OCI-M1 (cell line): ENCODE measurements around the gene ARHGAP15.
A peak's percentile ranks its signal among the peaks of the same experiment; 100 is the strongest.

Experiments used
- DNase-seq: peaks from one replicate; lab custom pipeline; 2025; lab: John Stamatoyannopoulos, UW

ARHGAP15 gene

GRCh38 chr2:143764706-143765105 lies 635.5 kb downstream of the ARHGAP15 start:
- DNase-seq, result no peak

GRCh38 chr2:143768991-143769390 lies 639.8 kb downstream of the ARHGAP15 start:
- no peak for DNase-seq

DNA sequence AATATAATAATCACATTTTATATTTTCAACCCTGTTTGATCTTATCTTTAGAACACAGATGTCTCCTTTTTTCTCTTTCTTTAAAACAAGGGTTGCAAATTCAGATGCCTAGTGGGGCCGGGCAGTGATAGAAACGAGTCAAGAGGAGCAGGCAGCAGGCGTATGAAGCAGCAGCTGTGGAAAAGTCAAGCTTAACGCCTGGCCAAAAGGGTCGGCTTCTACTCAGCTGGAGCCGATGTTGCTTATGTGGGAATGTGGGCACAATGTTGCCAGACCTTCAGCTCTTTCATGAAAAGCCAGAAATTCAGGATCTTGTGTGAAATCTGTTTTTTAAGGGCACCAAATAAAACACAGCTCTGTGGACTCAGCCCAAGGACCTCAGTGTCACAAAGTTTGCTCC lies 642.7 kb downstream of the ARHGAP15 start:
- DNase-seq, result no peak

- DNase-seq, result no peak
Observed at GRCh38 chr2:143776526-143777297, 647.5 kb downstream of the ARHGAP15 start.

- no peak for DNase-seq
Observed at GRCh38 chr2:143779021-143779420, 649.8 kb downstream of the ARHGAP15 start.

GRCh38 chr2:143786026-143786765 lies 657.0 kb downstream of the ARHGAP15 start:
- DNase-seq, result no peak

DNA sequence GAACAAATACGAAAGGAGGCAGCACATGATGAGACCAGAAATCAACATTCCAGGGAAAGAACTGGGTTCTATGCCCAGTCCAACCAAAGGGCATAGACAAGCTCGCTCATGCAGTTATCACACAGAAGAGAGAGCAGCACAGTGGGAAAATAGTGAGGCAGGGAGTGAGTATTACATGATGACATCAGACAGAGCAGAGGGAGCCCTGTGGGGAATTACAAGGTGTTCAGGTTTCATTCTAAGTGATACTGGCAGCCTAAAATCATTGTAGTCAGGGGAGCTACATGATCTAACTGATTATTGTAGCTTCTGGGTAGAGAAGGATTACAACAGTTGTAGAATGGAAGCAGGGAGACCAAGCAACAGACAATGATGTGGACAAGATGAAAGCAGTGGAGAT lies 658.5 kb downstream of the ARHGAP15 start:
- no peak for DNase-seq

DNA sequence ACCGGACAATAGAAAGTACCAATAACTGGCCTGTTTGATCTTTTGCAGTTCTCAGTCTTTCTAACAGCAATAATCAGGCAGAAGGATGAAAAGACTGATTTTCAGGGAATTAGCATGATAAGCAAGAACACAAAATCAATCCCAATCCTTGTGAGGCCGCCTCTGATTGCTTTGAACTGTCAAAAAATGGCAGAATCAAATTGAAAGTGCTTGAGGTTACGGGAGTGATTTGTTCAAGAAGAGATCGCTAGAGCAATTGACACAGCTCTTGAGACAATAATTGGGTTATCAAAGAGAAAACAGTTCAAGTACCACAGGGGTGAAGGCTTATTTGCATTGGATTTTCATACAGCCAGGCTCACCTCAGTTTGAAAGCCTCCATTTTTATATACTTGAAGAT lies 663.4 kb downstream of the ARHGAP15 start:
- DNase-seq, result no peak

- no peak for DNase-seq
Observed at GRCh38 chr2:143793381-143793780, 664.2 kb downstream of the ARHGAP15 start.

GRCh38 chr2:143796051-143796450 lies 666.8 kb downstream of the ARHGAP15 start:
- DNase-seq, result peak; percentile 6

- DNase-seq, result no peak
Observed at GRCh38 chr2:143801561-143801960, 672.3 kb downstream of the ARHGAP15 start.

DNA sequence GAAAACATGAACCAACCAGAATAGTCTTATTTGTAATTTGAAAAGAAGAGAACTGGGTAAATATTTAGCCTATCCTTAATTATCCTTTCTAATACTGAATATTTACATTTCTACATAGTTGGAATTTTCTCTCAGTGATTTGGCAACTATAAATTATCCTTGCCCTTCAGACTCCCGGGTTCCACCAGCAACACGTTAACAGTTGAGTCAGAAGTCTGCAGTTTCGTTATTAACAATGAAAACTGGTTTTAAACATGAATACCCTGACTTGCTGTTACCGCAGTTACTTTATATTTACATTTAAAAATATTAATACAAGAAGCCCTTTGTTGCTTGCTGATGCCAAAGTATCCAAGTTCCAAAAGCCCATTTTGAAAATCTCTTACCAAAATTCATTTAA lies 673.0 kb downstream of the ARHGAP15 start:
- no peak for DNase-seq

DNA sequence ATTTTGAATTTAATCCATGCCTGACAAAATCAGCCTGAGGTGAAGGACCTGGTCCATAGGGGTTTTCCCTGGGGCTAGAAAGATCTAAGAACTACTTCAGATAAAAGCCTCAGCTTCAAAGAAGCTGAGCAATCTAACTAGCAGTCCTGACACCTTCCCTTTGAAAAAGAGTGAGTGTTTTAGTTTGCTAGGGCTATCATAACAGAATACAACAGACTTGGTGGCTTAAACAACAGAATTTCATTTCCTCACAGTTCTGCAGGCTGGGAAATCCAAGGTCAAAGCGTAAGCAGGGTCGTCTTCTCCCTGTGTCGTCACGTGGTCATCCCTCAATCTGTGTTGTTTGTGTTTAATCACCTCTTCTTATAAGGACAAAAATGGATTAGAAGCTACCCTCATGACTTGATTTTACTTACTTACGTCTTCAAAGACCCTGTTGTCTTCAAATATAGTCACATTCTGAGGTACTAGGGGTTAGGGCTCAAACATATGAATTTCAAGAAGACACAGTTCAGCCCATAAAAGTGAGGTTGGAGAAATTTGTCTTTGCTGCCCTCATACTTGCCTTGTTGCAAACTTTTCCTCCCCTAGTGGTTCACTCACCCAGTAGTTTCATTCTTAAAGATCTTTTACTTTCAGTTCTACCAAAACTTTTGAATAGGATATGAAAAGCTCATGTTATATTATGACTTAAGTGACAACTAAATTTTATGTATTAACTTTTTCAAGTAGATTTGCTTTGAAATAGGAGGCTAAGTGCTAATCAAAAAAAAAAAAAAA lies 673.8 kb downstream of the ARHGAP15 start:
- peak; percentile 18 for DNase-seq

DNA sequence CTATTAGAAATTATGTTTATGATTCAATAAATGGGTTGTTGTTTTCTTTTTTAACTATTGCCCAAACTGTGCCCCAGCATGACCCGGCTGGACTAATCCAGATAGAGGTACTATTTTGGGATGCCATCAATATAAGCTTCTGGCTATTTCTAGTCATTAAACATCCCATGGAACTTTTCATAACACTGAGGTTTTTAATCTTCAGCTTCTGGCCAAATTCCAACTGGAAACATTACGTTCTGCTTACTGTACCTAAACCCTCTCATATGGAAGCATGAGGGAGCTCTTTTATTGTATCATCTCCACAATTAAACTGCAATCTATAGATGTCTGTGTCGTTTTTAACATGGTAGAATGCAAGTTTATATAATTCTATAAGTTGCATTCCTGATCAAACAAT lies 674.7 kb downstream of the ARHGAP15 start:
- no peak for DNase-seq

DNA sequence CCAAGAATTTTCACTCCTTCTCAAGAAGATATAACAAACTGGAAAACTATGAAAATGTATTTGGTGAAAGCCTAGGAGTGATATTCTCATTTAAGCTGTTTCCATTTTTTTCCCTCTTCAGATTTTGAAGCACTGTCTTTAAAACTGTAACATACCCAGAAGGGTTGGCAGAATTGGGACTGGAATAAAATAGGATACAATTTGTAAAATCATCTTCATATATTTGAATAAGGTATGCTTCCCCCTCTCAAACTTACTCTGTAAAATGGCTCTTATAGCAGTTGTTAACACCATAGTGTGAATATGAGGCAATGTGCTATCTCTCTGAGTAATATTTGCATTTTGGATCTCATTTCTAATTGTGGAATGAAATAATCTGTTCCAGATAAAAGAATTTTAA lies 676.4 kb downstream of the ARHGAP15 start:
- no peak for DNase-seq

DNA sequence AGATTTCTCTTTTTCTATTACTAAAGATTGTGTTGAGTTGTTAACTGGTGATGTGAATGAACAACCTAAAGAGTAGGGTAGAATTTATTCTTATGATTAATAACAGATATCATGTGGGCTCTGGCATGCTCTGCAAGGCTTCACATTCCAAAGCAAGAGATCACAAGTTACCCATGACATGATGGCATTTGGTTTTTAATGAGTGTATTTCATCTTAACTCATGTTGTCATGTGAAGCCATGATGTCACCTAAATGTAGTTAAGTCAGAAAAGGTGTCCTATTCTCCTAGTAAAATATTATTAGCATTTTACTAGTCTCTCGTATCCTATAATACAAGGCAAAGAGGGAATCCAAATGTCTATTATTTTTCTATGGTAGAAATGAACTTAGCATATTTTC lies 678.0 kb downstream of the ARHGAP15 start:
- no peak for DNase-seq

GRCh38 chr2:143807671-143808070 lies 678.5 kb downstream of the ARHGAP15 start:
- peak; percentile 22 for DNase-seq

- DNase-seq, result no peak
Observed at GRCh38 chr2:143808166-143808565, 678.9 kb downstream of the ARHGAP15 start.

DNA sequence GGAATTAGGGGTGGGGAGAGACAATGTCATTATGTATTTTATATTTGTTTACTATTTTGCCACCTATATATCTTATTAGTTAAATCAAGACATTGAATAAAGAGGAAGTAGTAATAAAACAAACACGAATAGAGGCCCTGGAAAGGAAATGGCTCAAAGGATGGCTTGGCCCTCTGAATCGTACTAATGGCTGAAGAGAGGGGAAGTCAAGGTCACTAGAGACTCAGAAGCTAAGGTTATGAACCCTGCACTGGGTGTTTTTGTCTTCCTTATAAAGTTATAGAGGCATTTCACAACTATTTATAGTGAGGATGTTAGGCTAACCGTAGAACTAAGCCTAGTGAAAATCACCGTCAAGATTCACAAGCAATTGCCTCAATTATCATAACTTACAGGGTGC lies 685.9 kb downstream of the ARHGAP15 start:
- no peak for DNase-seq

GRCh38 chr2:143816916-143817315 lies 687.7 kb downstream of the ARHGAP15 start:
- no peak for DNase-seq
